CD4-positive, alpha-beta memory T cell (primary cell): ENCODE results near the gene ERC2. TPM values are rescaled to one million over a fixed set of nuclear protein-coding genes. Genes with fewer than 3 reads are reported as not detected.

Source experiments
- CTCF ChIA-PET: fragments of 350-600 bp; sonication (Branson Sonifier 250); formaldehyde crosslinking; loops from one replicate; lab custom pipeline; 2021; ENCODE audit warnings: inconsistent platforms; ENCODE audit not compliant: partially characterized antibody; lab: Charles Lee
- POLR2A ChIA-PET: fragments of 350-600 bp; sonication (Branson Sonifier 250); formaldehyde crosslinking; loops from one replicate; lab custom pipeline; 2021; ENCODE audit not compliant: partially characterized antibody; lab: Charles Lee
- DNase-seq, 5 donors: peaks; one replicate each; pipeline versions ENCODE4 v3.0.0 to v3.0.0-alpha.2; 2020 to 2022; ENCODE audit warnings: mixed read lengths in 1 of 5
- H3K27ac ChIP-seq: one replicate; pipeline ENCODE4 v1.7.0; 2013; ENCODE audit warnings: low read depth, low read length
- H3K27me3 ChIP-seq: 2 replicates; pipeline ENCODE4 v1.7.0; 2013; ENCODE audit warnings: mild to moderate bottlenecking, low read length, moderate library complexity; ENCODE audit not compliant: insufficient read depth
- H3K36me3 ChIP-seq: 2 replicates; pipeline ENCODE4 v1.7.0; 2013; ENCODE audit warnings: mild to moderate bottlenecking, low read length, moderate library complexity; ENCODE audit not compliant: insufficient read depth
- H3K4me1 ChIP-seq: 2 replicates; pipeline ENCODE4 v1.7.0; 2013; ENCODE audit warnings: mild to moderate bottlenecking, low read length, moderate library complexity; ENCODE audit not compliant: insufficient read depth
- H3K4me3 ChIP-seq, 2 donors: one replicate each; pipeline ENCODE4 v1.7.0; 2013; ENCODE audit warnings: low read length in 2 of 2, mild to moderate bottlenecking in 1 of 2
- H3K9me3 ChIP-seq, 2 donors: one replicate each; pipeline ENCODE4 v1.7.0; 2013; ENCODE audit warnings: low read length in 2 of 2, control low read depth in 1 of 2; ENCODE audit not compliant: control insufficient read depth in 1 of 2
- H3K27ac Mint-ChIP-seq, 7 donors: one replicate each; pipeline ENCODE4 v1.8.0; 2020 to 2021; ENCODE audit warnings: mixed read lengths in 7 of 7, mild to moderate bottlenecking in 6 of 7, inconsistent platforms in 3 of 7, moderate library complexity in 3 of 7
- H3K27me3 Mint-ChIP-seq, 2 donors: one replicate each; pipeline ENCODE4 v1.8.0; 2020 to 2021; ENCODE audit warnings: mixed read lengths in 2 of 2
- H3K36me3 Mint-ChIP-seq, 2 donors: one replicate each; pipeline ENCODE4 v1.8.0; 2020 to 2021; ENCODE audit warnings: mixed read lengths in 2 of 2, inconsistent platforms in 1 of 2, mild to moderate bottlenecking in 1 of 2
- H3K4me1 Mint-ChIP-seq, 4 donors: one replicate each; pipeline ENCODE4 v1.8.0; 2020 to 2021; ENCODE audit warnings: mixed read lengths in 4 of 4, mild to moderate bottlenecking in 1 of 4
- H3K4me3 Mint-ChIP-seq, 8 donors: one replicate each; pipeline ENCODE4 v1.8.0; 2020 to 2021; ENCODE audit warnings: mixed read lengths in 8 of 8, mild to moderate bottlenecking in 7 of 8, moderate library complexity in 6 of 8, inconsistent platforms in 3 of 8
- H3K9me3 Mint-ChIP-seq, 8 donors: one replicate each; pipeline ENCODE4 v1.8.0; 2020 to 2021; ENCODE audit warnings: mixed read lengths in 8 of 8, mild to moderate bottlenecking in 5 of 8, inconsistent platforms in 3 of 8, moderate library complexity in 1 of 8
- intact Hi-C: fragments of 100-400 bp; cut with micrococcal nuclease; formaldehyde crosslinking; loops from one replicate; pipeline ENCODE4 v1.15.1; 2023
- polyA plus RNA-seq, 2 donors: library from polyadenylated mRNA; unstranded; fragments of 300-500 nt; fragmentation: Illumina TruSeq; gene quantifications; one replicate each; pipeline ENCODE4 v1.2.3, GENCODE V29; 2021
- total RNA-seq, 2 experiments: library from RNA; stranded (reverse); gene quantifications; one replicate each; pipeline ENCODE4 v1.2.3, GENCODE V29; 2021

The ERC2 gene
- total and polyA plus RNA-seq, 4 experiments from 2014 or later = not detected

DNA sequence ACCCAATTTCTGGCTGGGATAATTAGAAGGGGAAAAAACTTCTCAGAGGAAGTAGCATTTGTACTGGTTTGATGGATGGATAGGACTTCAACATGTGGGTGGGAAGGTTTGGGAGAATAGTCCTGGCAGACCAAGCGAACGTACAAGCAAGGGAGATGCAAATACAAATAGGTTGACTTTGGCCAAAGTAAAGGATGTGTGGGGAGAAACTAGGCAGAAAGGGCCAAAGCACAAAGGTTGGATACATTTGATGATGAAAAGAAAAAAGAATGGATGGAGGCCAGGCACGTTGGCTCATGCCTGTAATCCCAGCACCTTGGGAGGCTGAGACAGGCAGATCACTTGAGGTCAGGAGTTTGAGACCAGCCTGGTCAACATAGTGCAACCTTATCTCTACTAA lies 63.4 kb downstream of the ERC2 start:
- intact Hi-C loops = no loop called here
- H3K4me1 ChIP-seq = no peaks in the 10 kb centered on the region
- peaks cover 6 to 7% of the 10 kb centered on the region in 2 donors for H3K27me3 Mint-ChIP-seq
- peaks cover 0 to 4% (median 0%) of the 10 kb centered on the region in 8 donors for H3K9me3 Mint-ChIP-seq
- H3K36me3 Mint-ChIP-seq = no peaks in the 10 kb centered on the region
- H3K4me3 ChIP-seq = no peak overlapping the region
- no peaks in the 10 kb centered on the region for H3K27me3 ChIP-seq
- no peak for DNase-seq
- H3K4me3 Mint-ChIP-seq = no peak overlapping the region
- no peak overlapping the region for H3K27ac Mint-ChIP-seq
- no peaks in the 10 kb centered on the region for H3K36me3 ChIP-seq
- H3K27ac ChIP-seq = no peak overlapping the region
- no peaks in the 10 kb centered on the region for H3K4me1 Mint-ChIP-seq
- no peaks in the 10 kb centered on the region for H3K9me3 ChIP-seq
- POLR2A ChIA-PET = interaction anchor here (0.7 kb wide), 1 partner anchor 19 kb away, joined by 3 read pairs; no protein-coding TSS in a partner anchor
- CTCF ChIA-PET = no interaction called here

DNA sequence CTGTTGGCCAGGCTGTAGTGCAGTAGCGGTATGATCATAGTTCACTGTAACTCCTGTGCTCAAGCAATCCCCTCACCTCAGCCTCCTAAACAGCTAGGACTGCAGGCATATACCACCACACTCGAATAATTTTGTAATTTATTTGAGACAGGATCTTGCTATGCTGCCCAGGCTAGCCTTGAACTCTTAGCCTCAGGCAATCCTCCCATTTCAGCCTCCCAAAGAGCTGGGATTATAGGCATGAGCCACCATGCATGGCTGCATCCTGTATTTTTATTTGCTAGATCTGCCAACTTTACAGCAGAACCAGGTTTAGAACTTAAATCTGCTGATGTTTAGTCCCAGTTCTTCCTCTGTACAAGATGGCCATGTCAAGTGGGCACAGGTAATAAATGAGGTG lies 69.6 kb downstream of the ERC2 start:
- H3K27ac Mint-ChIP-seq = no peak overlapping the region
- ChIA-PET POLR2A (no interaction called here), CTCF (no interaction called here)
- peaks cover 0 to 4% (median 0%) of the 10 kb centered on the region in 8 donors for H3K9me3 Mint-ChIP-seq
- Histone ChIP-seq H3K4me3 (no peak overlapping the region), H3K9me3 (no peaks in the 10 kb centered on the region), H3K4me1 (no peaks in the 10 kb centered on the region), H3K27me3 (no peaks in the 10 kb centered on the region), H3K36me3 (no peaks in the 10 kb centered on the region), H3K27ac (no peak overlapping the region)
- no peaks in the 10 kb centered on the region for H3K4me1 Mint-ChIP-seq
- H3K27me3 Mint-ChIP-seq = peaks cover 6 to 9% of the 10 kb centered on the region in 2 donors
- no peak for DNase-seq
- H3K4me3 Mint-ChIP-seq = no peak overlapping the region
- intact Hi-C loops = no loop called here
- H3K36me3 Mint-ChIP-seq = no peaks in the 10 kb centered on the region

GRCh38 chr3:56397798-56398197 lies 70.5 kb downstream of the ERC2 start:
- POLR2A ChIA-PET = no interaction called here

DNA sequence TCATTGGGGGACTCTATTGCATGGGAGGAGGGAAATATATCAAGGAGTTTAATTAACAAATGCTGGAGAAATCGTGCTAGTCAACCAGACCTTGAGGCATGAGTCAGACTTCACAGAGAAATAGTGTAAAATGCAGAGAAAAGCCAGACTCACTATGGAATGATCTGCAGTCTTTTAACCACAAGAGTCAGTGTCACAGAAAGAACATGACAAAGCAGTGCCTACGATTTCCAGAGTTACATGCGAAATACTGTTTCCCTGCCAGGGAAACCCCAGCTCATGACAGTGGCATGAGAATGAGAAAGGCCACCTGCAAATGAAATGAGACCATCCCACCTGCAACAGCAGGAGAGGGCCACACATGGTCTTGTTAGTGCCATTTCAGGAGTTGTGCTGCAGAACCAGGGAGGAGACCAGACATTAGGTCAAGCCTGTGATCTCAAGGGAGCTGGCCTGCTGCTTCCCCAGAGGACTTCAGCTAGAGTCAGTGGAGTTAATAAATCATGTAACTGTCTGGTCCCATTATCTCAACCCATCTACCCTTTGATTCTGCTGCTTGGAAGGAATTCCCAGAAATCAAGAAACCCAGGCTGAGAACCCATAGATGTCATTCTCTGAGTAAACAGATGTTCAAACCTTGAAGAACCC lies 79.0 kb downstream of the ERC2 start:
- no peaks in the 10 kb centered on the region for H3K36me3 ChIP-seq
- H3K27ac ChIP-seq = no peak overlapping the region
- POLR2A ChIA-PET = no interaction called here
- H3K27me3 Mint-ChIP-seq = peaks cover 12 to 22% of the 10 kb centered on the region in 2 donors
- H3K9me3 ChIP-seq = no peaks in the 10 kb centered on the region
- H3K4me3 ChIP-seq = no peak overlapping the region
- no peak for DNase-seq
- peaks cover 0 to 8% (median 2%) of the 10 kb centered on the region in 8 donors for H3K9me3 Mint-ChIP-seq
- no peaks in the 10 kb centered on the region for H3K4me1 Mint-ChIP-seq
- H3K27ac Mint-ChIP-seq = no peak overlapping the region
- CTCF ChIA-PET = no interaction called here
- no peak overlapping the region for H3K4me3 Mint-ChIP-seq
- intact Hi-C loops = no loop called here
- no peaks in the 10 kb centered on the region for H3K27me3 ChIP-seq
- H3K4me1 ChIP-seq = no peaks in the 10 kb centered on the region
- H3K36me3 Mint-ChIP-seq = no peaks in the 10 kb centered on the region

More at GRCh38 chr3:56397798-56398197, 70.5 kb downstream of the ERC2 start:
- no peaks in the 10 kb centered on the region for H3K27me3 ChIP-seq
- Mint-ChIP-seq H3K4me1 (no peaks in the 10 kb centered on the region), H3K27me3 (peaks cover 10 to 11% of the 10 kb centered on the region in 2 donors), H3K36me3 (no peaks in the 10 kb centered on the region), H3K27ac (no peak overlapping the region), H3K4me3 (no peak overlapping the region), H3K9me3 (peaks cover 0 to 4% (median 0%) of the 10 kb centered on the region in 8 donors)
- CTCF ChIA-PET = no interaction called here
- no peaks in the 10 kb centered on the region for H3K9me3 ChIP-seq
- intact Hi-C loops = no loop called here
- H3K27ac ChIP-seq = no peak overlapping the region
- no peaks in the 10 kb centered on the region for H3K36me3 ChIP-seq
- no peaks in the 10 kb centered on the region for H3K4me1 ChIP-seq
- no peak overlapping the region for H3K4me3 ChIP-seq
- no peak for DNase-seq

- H3K9me3 ChIP-seq = no peaks in the 10 kb centered on the region
- H3K36me3 ChIP-seq = no peaks in the 10 kb centered on the region
- Mint-ChIP-seq H3K27me3 (peaks cover 5 to 8% of the 10 kb centered on the region in 2 donors), H3K4me3 (no peak overlapping the region), H3K27ac (no peak overlapping the region), H3K4me1 (no peaks in the 10 kb centered on the region), H3K9me3 (no peaks in the 10 kb centered on the region), H3K36me3 (no peaks in the 10 kb centered on the region)
- POLR2A ChIA-PET = no interaction called here
- CTCF ChIA-PET = no interaction called here
- no peaks in the 10 kb centered on the region for H3K27me3 ChIP-seq
- intact Hi-C loops = no loop called here
- DNase-seq = no peak
- no peak overlapping the region for H3K4me3 ChIP-seq
- no peaks in the 10 kb centered on the region for H3K4me1 ChIP-seq
- H3K27ac ChIP-seq = no peak overlapping the region
These were observed 85.2 kb downstream of the ERC2 start for GRCh38 chr3:56383092-56383491.

GRCh38 chr3:56379723-56380287 lies 88.5 kb downstream of the ERC2 start:
- ChIA-PET POLR2A (no interaction called here), CTCF (no interaction called here)
- no peak overlapping the region for H3K27ac Mint-ChIP-seq
- H3K36me3 ChIP-seq = no peaks in the 10 kb centered on the region
- H3K9me3 Mint-ChIP-seq = peaks cover 0 to 19% (median 5%) of the 10 kb centered on the region in 8 donors
- no peak for DNase-seq
- no peaks in the 10 kb centered on the region for H3K36me3 Mint-ChIP-seq
- peaks cover 4 to 5% of the 10 kb centered on the region in 2 donors for H3K27me3 Mint-ChIP-seq
- H3K27ac ChIP-seq = no peak overlapping the region
- no peaks in the 10 kb centered on the region for H3K27me3 ChIP-seq
- H3K4me3 Mint-ChIP-seq = no peak overlapping the region
- intact Hi-C loops = no loop called here
- no peaks in the 10 kb centered on the region for H3K4me1 Mint-ChIP-seq
- no peaks in the 10 kb centered on the region for H3K4me1 ChIP-seq
- no peak overlapping the region for H3K4me3 ChIP-seq
- H3K9me3 ChIP-seq = no peaks in the 10 kb centered on the region

DNA sequence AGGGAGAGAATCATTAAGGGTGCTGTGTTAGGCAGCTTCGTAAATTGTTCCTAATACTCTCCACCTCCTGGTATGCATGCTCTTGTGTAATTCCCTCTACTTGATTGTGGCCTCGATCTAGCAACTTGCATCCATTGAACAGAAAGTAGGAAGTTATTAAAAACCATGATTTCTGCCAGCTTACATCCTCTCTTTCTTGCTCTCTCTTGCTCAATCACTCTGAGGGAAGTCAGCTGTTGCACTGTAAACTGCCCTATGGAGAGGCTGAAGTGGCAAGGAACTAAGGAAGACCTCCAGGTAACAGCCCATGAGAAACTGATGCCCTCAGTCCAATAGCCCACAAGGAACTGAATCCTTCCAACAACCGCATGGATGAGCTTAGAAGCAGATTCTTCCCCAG lies 92.6 kb downstream of the ERC2 start:
- Histone ChIP-seq H3K9me3 (no peaks in the 10 kb centered on the region), H3K4me1 (no peaks in the 10 kb centered on the region), H3K36me3 (no peaks in the 10 kb centered on the region), H3K4me3 (no peak overlapping the region), H3K27ac (no peak overlapping the region), H3K27me3 (no peaks in the 10 kb centered on the region)
- ChIA-PET CTCF (no interaction called here), POLR2A (no interaction called here)
- intact Hi-C loops = no loop called here
- H3K36me3 Mint-ChIP-seq = no peaks in the 10 kb centered on the region
- H3K27ac Mint-ChIP-seq = no peak overlapping the region
- H3K4me1 Mint-ChIP-seq = no peaks in the 10 kb centered on the region
- peaks cover 0 to 19% (median 5%) of the 10 kb centered on the region in 8 donors for H3K9me3 Mint-ChIP-seq
- H3K27me3 Mint-ChIP-seq = peaks cover 7% of the 10 kb centered on the region in 2 donors
- no peak overlapping the region for H3K4me3 Mint-ChIP-seq
- no peak for DNase-seq
